HCT116 (cell line): Measurements from ENCODE around the gene CEBPA. TPM values are rescaled to one million over a fixed set of nuclear protein-coding genes. Genes with fewer than 3 reads are reported as not detected.
A peak's percentile ranks its signal among the peaks of the same experiment; 100 is the strongest.

ENCODE experiments used
- ATAC-seq: fragments of 200-7000 bp; cut with Tn5 transposase; 2 replicates; pipeline ENCODE4 v1.9.1; 2020; ENCODE audit warnings: mild to moderate bottlenecking, moderate library complexity
- BruUV-seq: library from RNA; stranded (reverse); fragments of 400-500 nt; replicated peaks from 2 replicates; lab custom pipeline; 2021; lab: Mats Ljungman, UMichigan
- CTCF ChIA-PET: fragments of 300-600 bp; sonication (Branson Sonifier 250); formaldehyde crosslinking; loops from one replicate; lab custom pipeline; 2021; ENCODE audit warnings: antibody characterized with exemption; lab: Charles Lee
- POLR2A ChIA-PET: fragments of 300-600, 350-600 bp; sonication (Branson Sonifier 250); formaldehyde crosslinking; loops from one replicate; lab custom pipeline; 2021; ENCODE audit warnings: antibody characterized with exemption; lab: Charles Lee
- RAD21 ChIA-PET, 2 experiments: fragments of 300-600 bp; sonication (Branson Sonifier 250); formaldehyde crosslinking; loops; one replicate each; lab custom pipeline; 2023; ENCODE audit warnings: low total read pairs in 2 of 2; ENCODE audit not compliant: uncharacterized antibody in 2 of 2, unreplicated experiment in 2 of 2, low non-redundant PET in 1 of 2; lab: Charles Lee
- DNase-seq: peaks from one replicate; pipeline ENCODE4 v3.0.0-alpha.2; 2010; ENCODE audit warnings: low read depth, low spot score
- H2AFZ ChIP-seq: fragments of 200-600 bp; shearing (Covaris generic), sonication (generic); 2 replicates; pipeline ENCODE4 v1.6.1; 2017; ENCODE audit warnings: low read depth, mixed run types, mixed read lengths, antibody characterized with exemption, low read length; ENCODE audit not compliant: poor library complexity, severe bottlenecking
- H3K27ac ChIP-seq: 2 replicates; pipeline ENCODE4 v1.5.1; 2012; ENCODE audit warnings: low read depth, low read length
- H3K27me3 ChIP-seq: fragments of 200-600 bp; sonication (generic); 2 replicates; pipeline ENCODE4 v1.6.1; 2016; ENCODE audit warnings: mixed run types, low read length, mixed read lengths; ENCODE audit not compliant: insufficient read depth
- H3K36me3 ChIP-seq, 2 experiments: fragments of 200-500 bp in 1 of 2; fragments of 200-600 bp in 1 of 2; sonication (Bioruptor generic) in 1 of 2; sonication (generic) in 1 of 2; 2 replicates each; pipeline versions ENCODE4 v1.5.1 to v1.6.1; 2014 to 2016; ENCODE audit warnings: low read length in 2 of 2, inconsistent platforms in 1 of 2, mixed read lengths in 1 of 2, mixed run types in 1 of 2; ENCODE audit not compliant: insufficient read depth in 2 of 2, control insufficient read depth in 1 of 2
- H3K4me1 ChIP-seq, 2 experiments: fragments of 200-600 bp in 1 of 2; sonication (generic) in 1 of 2; 2 replicates each; pipeline versions ENCODE4 v1.5.1 to v1.6.1; 2012 to 2017; ENCODE audit warnings: low read length in 2 of 2, inconsistent platforms in 1 of 2, mild to moderate bottlenecking in 1 of 2, mixed read lengths in 1 of 2, mixed run types in 1 of 2, moderate library complexity in 1 of 2; ENCODE audit not compliant: insufficient read depth in 2 of 2, control insufficient read depth in 1 of 2
- H3K4me2 ChIP-seq: fragments of 200-600 bp; sonication (generic); 2 replicates; pipeline ENCODE4 v1.6.1; 2017; ENCODE audit warnings: mixed run types, low read length, mixed read lengths
- H3K4me3 ChIP-seq, 2 experiments: fragments of 200-600 bp in 1 of 2; sonication (generic) in 1 of 2; replicated peaks in 1 of 2; 2 replicates each; pipeline ENCODE4 v1.5.1; 2011 to 2016; ENCODE audit warnings: low read length in 2 of 2, control low read depth in 1 of 2, low read depth in 1 of 2, mild to moderate bottlenecking in 1 of 2, mixed read lengths in 1 of 2, mixed run types in 1 of 2
- H3K79me2 ChIP-seq: fragments of 200-600 bp; sonication (generic); 2 replicates; pipeline ENCODE4 v1.6.1; 2017; ENCODE audit warnings: mild to moderate bottlenecking, mixed run types, low read length, moderate library complexity, mixed read lengths; ENCODE audit not compliant: insufficient read depth
- H3K9ac ChIP-seq: fragments of 200-600 bp; sonication (generic); 2 replicates; pipeline ENCODE4 v1.6.1; 2016; ENCODE audit warnings: low read length, mixed read lengths
- H3K9me2 ChIP-seq: fragments of 200-600 bp; sonication (generic), shearing (Covaris generic); 2 replicates; pipeline ENCODE4 v1.6.1; 2017; ENCODE audit warnings: mixed run types, mild to moderate bottlenecking, moderate library complexity; ENCODE audit not compliant: insufficient read depth
- H3K9me3 ChIP-seq, 2 experiments: fragments of 200-500 bp in 1 of 2; fragments of 200-600 bp in 1 of 2; sonication (Bioruptor generic) in 1 of 2; sonication (generic) in 1 of 2; 2 replicates each; pipeline ENCODE4 v1.6.1; 2014 to 2017; ENCODE audit warnings: low read length in 2 of 2, mixed read lengths in 2 of 2, inconsistent platforms in 1 of 2, low read depth in 1 of 2, mild to moderate bottlenecking in 1 of 2, mixed run types in 1 of 2, moderate library complexity in 1 of 2; ENCODE audit not compliant: control insufficient read depth in 1 of 2, insufficient read depth in 1 of 2
- H4K20me1 ChIP-seq: fragments of 200-600 bp; sonication (generic), shearing (Covaris generic); 2 replicates; pipeline ENCODE4 v1.6.1; 2017; ENCODE audit warnings: mixed run types, mild to moderate bottlenecking, moderate library complexity; ENCODE audit not compliant: insufficient read depth
- EGR1 ChIP-seq: IDR thresholded peaks from 2 replicates; pipeline ENCODE4 v1.6.1; 2012; ENCODE audit warnings: low read depth
- ELF1 ChIP-seq: IDR thresholded peaks from 2 replicates; pipeline ENCODE4 v1.6.1; 2012; ENCODE audit warnings: low read depth, borderline replicate concordance
- EZH2phosphoT487 ChIP-seq: fragments of 200-600 bp; IDR thresholded peaks from 2 replicates; pipeline ENCODE4 v1.6.1; 2018; ENCODE audit warnings: antibody characterized with exemption, borderline replicate concordance
- FOSL1 ChIP-seq: IDR thresholded peaks from 2 replicates; pipeline ENCODE4 v1.6.1; 2012; ENCODE audit warnings: low read depth
- POLR2A ChIP-seq: IDR thresholded peaks from 2 replicates; pipeline ENCODE4 v1.7.0; 2011; ENCODE audit warnings: borderline replicate concordance; ENCODE audit not compliant: insufficient read depth, insufficient read length; ENCODE audit errors: extremely low read depth
- RAD21 ChIP-seq: IDR thresholded peaks from 2 replicates; pipeline ENCODE4 v1.6.1; 2012; ENCODE audit warnings: low read depth, mild to moderate bottlenecking
- ZBTB33 ChIP-seq: IDR thresholded peaks from 2 replicates; pipeline ENCODE4 v1.6.1; 2011; ENCODE audit warnings: mild to moderate bottlenecking, low read length, moderate library complexity; ENCODE audit not compliant: insufficient replicate concordance; ENCODE audit errors: extremely low read depth
- ZFX ChIP-seq: fragments of 450-650 bp; IDR thresholded peaks from 2 replicates; pipeline ENCODE4 v1.6.1; 2017
- intact Hi-C: fragments of 100-400 bp; cut with micrococcal nuclease; formaldehyde crosslinking; loops from 2 replicates; pipeline ENCODE4 v1.10.0; 2022
- total RNA-seq: library from RNA; stranded (reverse); gene quantifications from one replicate; pipeline ENCODE4 v1.2.1, GENCODE V29; 2021; ENCODE audit not compliant: unreplicated experiment
- TF ChIP-seq, protein P1 (sequence below): IDR thresholded peaks from 2 replicates; pipeline ENCODE4 v1.6.1; 2012
- TF ChIP-seq, protein P2 (sequence below): IDR thresholded peaks from 2 replicates; pipeline ENCODE4 v1.6.1; 2012

The CEBPA gene
- total RNA-seq, 1 experiment from 2014 or later = 7.0 TPM

DNA sequence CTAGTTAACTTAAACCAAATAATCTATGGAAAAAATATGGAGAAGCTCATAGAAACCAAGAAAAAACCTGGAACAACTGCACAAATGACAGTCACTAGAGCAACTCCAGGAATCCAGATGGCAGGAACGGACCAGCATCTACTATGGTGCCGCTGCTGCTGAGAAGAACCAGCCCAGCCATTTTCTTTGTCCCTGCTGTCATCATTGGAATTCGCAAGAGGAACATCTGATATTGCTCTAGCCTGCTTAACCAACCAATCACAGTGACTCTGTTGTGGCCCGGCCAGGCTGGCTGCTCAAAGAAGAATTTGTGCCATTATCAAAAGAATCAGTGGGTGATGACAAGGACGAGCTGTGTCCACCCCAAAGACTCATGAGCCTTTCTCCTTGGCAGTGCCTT, 33.1 kb upstream of the CEBPA start (continued):
- TF ChIP-seq, protein P1, sequence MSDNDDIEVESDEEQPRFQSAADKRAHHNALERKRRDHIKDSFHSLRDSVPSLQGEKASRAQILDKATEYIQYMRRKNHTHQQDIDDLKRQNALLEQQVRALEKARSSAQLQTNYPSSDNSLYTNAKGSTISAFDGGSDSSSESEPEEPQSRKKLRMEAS = no peak
- TF ChIP-seq ZFX (no peak), ZBTB33 (no peak), ELF1 (no peak)

- no TSS peak for BruUV-seq
- CTCF ChIA-PET = no interaction called here
Observed at GRCh38 chr19:33334271-33334670, 31.9 kb upstream of the CEBPA start.

DNA sequence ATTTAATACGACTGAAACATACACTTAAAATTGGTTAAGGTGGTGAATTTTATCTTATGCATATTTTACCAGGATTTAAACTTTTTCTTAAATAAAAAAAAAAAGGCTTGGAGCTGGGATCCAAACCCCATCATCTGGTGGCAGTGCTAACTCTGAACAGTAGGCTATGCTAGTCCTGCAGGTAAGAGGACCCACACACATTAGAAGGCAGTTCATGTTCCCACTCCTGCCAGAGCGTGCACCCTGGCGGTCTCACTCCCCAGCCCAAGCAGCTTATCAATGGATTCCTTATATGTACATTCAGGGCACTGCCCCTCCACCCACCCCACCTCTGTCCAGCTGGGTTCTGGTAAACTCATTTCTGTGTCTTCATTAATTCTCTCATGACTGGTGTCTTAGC, 31.3 kb upstream of the CEBPA start:
- no peak overlapping the region for H3K9ac ChIP-seq
- 0 out of 2 replicates have a peak, but pooled peaks have one; percentile 16 for TF ChIP-seq RAD21
- TF ChIP-seq, protein P2, sequence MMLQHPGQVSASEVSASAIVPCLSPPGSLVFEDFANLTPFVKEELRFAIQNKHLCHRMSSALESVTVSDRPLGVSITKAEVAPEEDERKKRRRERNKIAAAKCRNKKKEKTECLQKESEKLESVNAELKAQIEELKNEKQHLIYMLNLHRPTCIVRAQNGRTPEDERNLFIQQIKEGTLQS = no peak
- TF ChIP-seq, all 23 proteins: peak for 1
- no TSS peak for BruUV-seq
- no peak overlapping the region for H3K27ac ChIP-seq
- no peaks in the 10 kb centered on the region for H4K20me1 ChIP-seq
- H3K4me1 ChIP-seq = no peaks in the 10 kb centered on the region
- no peak overlapping the region for H3K4me3 ChIP-seq
- no peaks in the 10 kb centered on the region for H3K9me3 ChIP-seq
- H3K36me3 ChIP-seq = no peaks in the 10 kb centered on the region
- intact Hi-C loops = no loop called here
- no peaks in the 10 kb centered on the region for H3K9me2 ChIP-seq
- ChIA-PET RAD21 (no interaction called here), POLR2A (no interaction called here), CTCF (no interaction called here)
- no peak overlapping the region for H2AFZ ChIP-seq
- no peaks in the 10 kb centered on the region for H3K79me2 ChIP-seq
- H3K27me3 ChIP-seq = no peaks in the 10 kb centered on the region
- no peak overlapping the region for H3K4me2 ChIP-seq
- DNase-seq (no peak), ATAC-seq (no peak)

More at GRCh38 chr19:33334271-33334670, 31.9 kb upstream of the CEBPA start:
- Histone ChIP-seq H3K27me3 (no peaks in the 10 kb centered on the region), H3K4me3 (no peak overlapping the region), H3K27ac (no peak overlapping the region), H3K79me2 (no peaks in the 10 kb centered on the region), H3K4me1 (peaks cover 0 to 4% of the 10 kb centered on the region in 2 experiments; a peak in 3 of 4 replicates), H3K36me3 (no peaks in the 10 kb centered on the region), H2AFZ (no peak overlapping the region), H4K20me1 (no peaks in the 10 kb centered on the region), H3K9ac (no peak overlapping the region), H3K9me2 (no peaks in the 10 kb centered on the region), H3K4me2 (no peak overlapping the region), H3K9me3 (no peaks in the 10 kb centered on the region)
- ATAC-seq (no peak), DNase-seq (no peak)
- intact Hi-C loops = no loop called here
- TF ChIP-seq EGR1 (no peak), EZH2phosphoT487 (no peak), FOSL1 (no peak), POLR2A (no peak)
- POLR2A ChIA-PET = no interaction called here
- RAD21 ChIA-PET = no interaction called here
